ENCODE data around the gene DCTN2.
"Not testable (repeated sequence)": the region's sequence is repeated elsewhere in the genome, so short reads cannot be mapped to it uniquely, and the experiment has no call there.

Gene DCTN2

DNA sequence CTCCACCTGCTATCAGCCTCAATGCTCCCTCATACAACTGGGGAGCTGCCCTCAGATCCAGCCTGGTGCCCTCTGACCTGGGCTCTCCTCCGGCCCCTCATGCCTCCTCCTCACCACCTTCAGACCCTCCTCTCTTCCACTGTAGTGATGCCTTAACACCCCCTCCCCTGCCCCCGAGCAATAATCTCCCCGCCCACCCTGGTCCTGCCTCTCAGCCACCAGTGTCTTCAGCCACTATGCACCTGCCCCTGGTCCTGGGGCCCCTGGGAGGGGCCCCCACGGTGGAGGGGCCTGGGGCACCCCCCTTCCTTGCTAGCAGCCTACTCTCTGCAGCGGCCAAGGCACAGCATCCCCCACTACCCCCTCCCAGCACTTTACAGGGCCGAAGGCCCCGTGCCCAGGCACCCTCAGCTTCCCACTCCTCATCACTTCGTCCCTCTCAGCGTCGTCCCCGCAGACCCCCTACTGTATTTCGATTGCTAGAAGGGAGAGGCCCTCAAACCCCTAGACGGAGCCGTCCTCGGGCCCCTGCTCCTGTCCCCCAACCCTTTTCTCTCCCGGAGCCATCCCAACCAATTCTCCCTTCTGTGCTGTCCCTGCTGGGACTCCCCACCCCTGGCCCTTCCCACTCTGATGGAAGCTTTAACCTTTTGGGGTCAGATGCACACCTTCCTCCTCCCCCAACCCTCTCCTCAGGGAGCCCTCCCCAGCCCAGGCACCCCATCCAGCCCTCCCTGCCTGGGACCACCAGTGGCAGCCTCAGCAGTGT, 21.2 kb downstream of the DCTN2 start:
- DNase-seq, result no peak

DNA sequence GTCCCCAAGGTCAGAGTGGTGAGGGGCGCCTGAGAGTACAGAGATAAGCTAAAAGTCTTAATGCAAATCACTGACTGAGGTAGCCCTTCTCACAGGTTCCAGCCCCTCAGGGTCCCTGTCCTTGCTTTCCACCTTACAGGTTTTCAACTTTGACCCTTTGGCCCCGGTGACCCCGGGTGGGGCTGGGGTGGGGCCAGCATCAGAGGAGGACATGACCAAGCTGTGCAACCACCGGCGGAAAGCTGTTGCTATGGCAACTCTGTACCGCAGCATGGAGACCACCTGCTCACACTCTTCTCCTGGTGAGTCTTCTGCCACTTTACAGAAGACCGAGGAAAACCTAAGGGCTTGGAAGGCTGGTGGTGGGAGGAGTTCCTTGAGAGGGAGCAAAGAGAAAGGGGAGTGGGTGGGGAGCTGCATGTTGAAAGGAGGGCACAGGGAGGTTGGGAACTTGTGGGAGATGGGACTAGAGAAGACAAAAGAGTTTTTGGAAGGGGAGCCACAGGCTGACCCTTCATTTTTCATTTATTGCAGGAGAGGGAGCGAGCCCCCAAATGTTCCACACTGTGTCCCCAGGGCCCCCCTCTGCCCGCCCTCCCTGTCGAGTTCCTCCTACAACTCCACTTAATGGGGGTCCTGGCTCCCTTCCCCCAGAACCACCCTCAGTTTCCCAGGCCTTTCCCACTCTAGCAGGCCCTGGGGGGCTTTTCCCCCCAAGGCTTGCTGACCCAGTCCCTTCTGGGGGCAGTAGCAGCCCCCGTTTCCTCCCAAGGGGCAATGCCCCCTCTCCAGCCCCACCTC, 22.0 kb downstream of the DCTN2 start:
- DNase-seq, result peak; percentile 41

DNA sequence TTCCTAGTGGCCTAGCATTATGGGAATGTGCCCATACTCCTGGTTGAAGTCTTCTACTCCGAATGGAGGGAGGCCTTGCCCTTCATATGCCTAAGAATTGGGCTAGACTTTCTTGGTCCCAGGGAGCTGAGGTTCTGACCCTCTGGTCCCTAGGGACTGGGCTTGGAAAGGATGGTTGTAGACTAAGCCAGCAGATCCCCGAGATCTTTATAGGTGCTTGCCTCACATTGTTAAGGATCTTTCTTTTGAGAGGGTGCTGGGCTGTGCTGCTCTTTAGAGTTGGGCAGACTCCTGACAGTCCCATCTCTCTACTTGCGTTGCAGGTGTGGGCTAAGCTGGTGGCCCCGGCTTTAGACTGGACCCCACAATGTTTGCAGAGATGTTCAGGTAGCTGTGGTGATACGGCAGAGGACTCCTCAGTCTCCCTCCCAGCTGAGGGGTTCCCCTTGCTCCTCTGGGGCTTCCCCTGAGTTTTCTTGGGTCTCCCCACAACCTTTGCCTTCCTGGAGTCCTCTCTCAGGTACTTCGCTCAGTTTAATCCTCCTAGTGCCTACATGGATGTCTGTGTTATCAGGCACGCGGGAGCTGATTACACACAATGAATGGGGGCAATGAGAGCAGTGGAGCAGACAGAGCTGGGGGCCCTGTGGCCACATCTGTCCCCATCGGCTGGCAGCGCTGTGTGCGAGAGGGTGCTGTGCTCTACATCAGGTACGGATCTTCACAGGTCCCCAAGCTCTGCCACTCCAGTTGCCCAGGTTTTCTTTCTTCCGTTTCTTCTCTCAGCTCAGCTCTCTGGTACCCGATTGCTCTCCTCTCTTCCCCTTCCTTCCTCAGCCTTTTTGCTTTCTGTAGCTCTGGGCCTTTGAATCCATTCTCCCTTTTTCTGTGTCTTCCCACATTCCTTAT, 23.0 kb downstream of the DCTN2 start:
- peak; percentile 64 for DNase-seq

GRCh38 chr12:57522887-57523705, 23.9 kb downstream of the DCTN2 start:
- peak; percentile 86 for DNase-seq

GRCh38 chr12:57522011-57522886, 24.7 kb downstream of the DCTN2 start, which contains the start of gene MBD6:
Gene MBD6, plus strand, starts transcription at chr12:57522824. Its CDS starts 1,480 bp downstream, at chr12:57524304.
- DNase-seq, result peak; percentile 98

DNA sequence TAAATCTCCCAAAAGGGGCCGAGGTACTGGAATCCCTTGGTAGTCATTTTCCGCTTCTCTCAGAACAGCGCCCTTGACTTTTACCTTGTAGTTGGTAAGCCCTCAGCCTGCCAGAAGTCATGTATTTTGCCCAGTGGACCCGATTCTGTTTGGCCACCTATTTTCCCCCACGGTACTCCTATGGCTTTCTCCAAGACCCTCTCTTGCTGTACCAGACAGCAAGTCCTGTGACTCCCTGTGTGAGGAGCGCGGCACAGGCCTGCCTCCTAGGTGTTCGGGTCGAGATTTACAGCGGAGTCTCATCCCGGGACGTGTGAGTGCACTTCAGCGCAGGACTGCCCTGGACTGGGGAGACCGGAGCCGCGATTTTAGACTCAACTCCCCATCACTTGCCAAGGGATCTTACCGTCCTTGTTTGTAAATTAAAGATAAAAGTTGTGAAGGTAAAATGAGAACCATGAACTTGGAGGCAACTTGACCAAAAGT, 25.4 kb downstream of the DCTN2 start:
- peak; percentile 79 for DNase-seq

DNA sequence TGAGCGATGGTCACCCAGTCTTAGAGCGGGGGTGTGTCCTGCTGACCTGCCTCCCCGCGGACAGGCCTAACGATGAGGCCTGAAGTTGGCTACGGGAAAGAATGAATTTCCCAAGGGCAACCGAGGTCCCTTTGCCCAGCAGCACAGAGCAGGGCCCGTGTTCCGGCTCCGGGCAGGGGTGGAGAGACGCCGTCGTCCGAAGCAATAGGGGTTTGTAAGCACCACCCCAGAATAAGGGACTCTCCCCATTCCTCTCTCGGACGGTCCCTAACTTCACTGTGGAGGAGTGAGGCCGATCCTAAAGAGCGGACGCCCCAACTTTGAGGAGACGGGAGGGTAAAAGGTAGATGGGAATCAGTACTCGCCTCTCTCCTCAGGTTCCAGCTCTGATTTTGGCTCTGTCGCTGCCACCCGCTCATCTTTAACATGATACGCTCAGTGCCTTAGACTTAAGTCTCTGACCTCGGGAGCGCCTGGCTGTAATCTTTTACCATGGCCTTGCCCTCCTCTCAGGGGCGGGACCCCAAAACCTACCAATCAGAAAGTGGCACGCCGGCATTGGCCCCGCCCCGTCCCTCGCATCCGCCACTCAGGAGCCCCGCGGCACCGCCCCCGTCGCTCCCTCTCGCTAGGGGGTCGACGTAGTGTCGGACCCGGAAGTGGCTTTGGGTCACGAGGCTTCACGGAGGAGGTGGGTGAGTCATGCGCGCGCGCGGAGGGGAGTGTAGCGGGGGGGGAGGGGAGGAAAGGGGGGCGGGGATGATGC, 26.8 kb downstream of the DCTN2 start, which contains the start of gene DDIT3:
TSS of gene DDIT3 (minus strand) at position 462 of the 766 bp plus-strand sequence. CDS start 3,108 bp downstream, outside the sequence.
- DNase-seq, result peak; percentile 100

DNA sequence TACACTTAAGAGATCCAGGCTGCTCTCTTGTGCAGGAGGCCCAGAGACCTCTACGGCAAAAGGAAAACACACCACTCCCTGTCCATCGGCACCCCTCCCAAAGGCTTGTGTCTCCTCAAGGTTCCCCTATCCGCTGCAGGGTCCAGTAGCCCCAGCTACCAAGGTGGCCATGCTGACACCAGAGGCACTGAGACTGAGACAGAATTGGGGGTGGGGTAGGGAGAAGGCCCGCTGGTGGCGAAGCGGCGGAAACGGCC, 27.3 kb downstream of the DCTN2 start:
- DNase-seq, result no peak

DNA sequence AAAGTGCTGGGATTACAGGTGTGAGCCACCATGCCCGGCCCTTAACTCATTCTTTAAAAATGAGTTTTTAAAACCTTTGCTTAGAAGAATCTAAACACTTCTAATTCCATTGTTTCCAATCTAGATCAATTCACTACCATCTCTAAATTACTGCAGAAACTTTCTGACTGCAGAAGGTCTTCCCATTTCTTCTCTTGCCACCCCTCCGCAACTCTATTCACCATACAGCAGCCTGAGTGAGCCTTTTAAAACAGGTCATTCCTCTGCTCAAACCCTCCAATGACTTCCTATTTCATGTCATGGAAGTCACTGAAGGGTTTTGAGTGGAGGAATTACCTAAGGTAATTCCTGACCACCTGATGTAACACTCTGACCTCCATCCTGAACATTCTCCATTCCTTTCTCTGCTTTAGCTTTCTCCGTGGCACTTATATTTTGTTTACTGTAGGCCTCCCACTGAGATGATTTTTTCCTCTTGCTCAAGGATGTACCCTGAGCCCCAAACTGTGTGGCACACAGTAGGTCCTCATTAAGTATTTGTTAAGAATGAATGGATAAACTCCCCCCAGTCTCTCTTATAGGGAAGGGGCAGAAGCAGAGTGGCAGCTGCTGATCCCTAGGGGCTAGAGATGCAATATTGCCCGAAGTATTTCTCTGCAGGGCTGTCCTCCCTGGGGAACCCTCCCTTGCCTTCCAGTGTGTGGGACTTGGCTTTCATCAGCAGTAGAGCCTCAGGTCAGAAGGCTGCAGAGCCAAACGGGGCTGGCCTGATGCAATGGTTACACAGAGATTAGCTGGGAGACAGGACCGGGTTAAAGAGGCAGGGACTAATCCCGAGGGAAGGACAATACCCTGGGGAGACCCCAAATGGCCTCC, 27.8 kb downstream of the DCTN2 start:
- peak; percentile 90 for DNase-seq

DNA sequence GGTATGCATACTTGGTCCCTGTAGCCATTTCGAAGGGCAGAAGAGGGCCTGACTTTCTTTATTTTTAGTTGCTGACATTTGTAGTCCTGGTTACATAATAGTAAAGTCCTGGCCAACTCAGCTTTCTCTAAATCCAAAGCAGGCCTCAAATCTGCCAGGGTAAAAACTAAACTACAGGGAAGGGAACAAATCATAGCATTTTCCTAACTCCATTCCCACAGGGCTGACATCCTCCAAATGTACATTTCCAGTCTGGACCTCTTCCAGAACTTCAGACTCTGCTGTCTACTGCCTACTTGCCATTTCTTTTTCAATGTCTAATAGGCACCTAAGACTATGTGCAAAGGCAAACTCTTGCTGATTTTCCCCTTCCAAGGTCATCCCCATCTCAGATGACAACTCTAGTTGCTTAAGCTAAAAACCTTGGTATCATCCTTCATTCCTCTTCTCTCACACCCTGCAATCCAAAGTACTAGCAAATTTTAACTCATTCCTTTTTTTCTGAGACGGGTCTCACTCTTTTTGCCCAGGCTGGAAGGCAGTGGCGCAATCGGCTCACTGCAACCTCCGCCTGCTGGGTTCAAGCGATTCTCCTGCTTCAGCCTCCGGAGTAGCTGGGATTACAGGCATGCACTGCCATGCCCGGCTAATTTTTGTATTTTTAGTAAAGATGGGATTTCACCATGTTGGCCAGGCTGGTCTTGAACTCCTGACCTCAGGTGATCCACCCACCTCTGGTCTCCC, 28.6 kb downstream of the DCTN2 start:
- DNase-seq, result no peak

GRCh38 chr12:57517718-57518117, 29.3 kb downstream of the DCTN2 start:
- DNase-seq, result not testable (repeated sequence)

DNA sequence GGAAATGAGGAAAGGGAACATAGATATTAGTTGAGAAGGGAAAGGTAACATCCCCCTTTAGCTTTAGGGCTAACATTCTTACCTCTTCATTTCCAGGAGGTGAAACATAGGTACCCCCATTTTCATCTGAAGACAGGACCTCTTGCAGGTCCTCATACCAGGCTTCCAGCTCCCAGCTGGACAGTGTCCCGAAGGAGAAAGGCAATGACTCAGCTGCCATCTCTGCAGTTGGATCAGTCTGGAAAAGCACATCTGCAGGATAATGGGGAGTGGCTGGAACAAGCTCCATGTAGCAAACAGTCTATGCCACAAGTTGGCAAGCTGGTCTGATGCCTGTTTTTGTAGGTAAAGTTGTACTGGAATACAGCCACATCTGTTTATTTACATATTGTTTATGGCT, 29.8 kb downstream of the DCTN2 start:
- DNase-seq, result no peak

DNA sequence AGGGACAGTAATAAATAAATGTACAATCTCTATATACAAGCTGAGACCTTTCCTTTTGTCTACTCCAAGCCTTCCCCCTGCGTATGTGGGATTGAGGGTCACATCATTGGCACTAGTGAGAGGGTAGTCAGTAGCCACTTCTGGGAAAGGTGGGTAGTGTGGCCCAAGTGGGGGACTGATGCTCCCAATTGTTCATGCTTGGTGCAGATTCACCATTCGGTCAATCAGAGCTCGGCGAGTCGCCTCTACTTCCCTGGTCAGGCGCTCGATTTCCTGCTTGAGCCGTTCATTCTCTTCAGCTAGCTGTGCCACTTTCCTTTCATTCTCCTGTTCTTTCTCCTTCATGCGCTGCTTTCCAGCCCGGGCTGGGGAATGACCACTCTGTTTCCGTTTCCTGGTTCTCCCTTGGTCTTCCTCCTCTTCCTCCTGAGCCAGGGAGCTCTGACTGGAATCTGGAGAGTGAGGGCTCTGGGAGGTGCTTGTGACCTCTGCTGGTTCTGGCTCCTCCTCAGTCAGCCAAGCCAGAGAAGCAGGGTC, 30.3 kb downstream of the DCTN2 start:
- no peak for DNase-seq

GRCh38 chr12:57515934-57516541, 31.0 kb downstream of the DCTN2 start:
- DNase-seq, result no peak

DNA sequence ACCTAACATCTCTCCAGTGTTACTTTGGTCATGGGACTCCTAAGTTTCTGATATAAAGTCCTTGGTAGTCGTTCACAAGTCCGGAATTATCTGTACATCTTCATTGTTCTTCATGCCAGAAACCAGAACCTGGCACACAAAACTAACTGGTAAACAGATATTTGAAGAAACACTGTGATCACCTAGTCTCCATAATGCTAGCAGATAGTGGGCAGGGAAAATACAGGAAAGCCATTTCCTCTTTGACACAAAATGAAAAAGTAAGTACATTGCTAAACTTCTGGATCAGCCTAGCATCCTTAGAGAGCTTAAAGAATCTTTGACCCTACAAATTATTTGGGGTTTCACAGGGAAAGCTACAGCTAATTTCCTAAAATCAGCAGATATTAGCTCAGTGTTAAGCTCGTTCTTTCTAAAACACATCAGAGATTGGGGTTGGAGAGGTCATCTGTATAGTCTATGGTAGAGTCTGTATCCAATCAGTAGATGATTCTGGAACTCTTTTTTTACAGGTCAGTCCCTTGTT, 31.5 kb downstream of the DCTN2 start:
- no peak for DNase-seq

- DNase-seq, result no peak
These were observed 32.1 kb downstream of the DCTN2 start for GRCh38 chr12:57514720-57515407.

- DNase-seq, result not testable (repeated sequence)
These were observed 32.7 kb downstream of the DCTN2 start for GRCh38 chr12:57514246-57514645.

Data from NCI-H82 (cell line).